ENCODE measurements around the gene GOLGA6A.
"Not testable (repeated sequence)": the region's sequence is repeated elsewhere in the genome, so short reads cannot be mapped to it uniquely, and the experiment has no call there.

Gene GOLGA6A

GRCh38 chr15:74053941-74054529 lies 28.3 kb downstream of the GOLGA6A start:
- DNase-seq = peak in 36 of 56 donors; percentile 5 to 56 (median 33)

DNA sequence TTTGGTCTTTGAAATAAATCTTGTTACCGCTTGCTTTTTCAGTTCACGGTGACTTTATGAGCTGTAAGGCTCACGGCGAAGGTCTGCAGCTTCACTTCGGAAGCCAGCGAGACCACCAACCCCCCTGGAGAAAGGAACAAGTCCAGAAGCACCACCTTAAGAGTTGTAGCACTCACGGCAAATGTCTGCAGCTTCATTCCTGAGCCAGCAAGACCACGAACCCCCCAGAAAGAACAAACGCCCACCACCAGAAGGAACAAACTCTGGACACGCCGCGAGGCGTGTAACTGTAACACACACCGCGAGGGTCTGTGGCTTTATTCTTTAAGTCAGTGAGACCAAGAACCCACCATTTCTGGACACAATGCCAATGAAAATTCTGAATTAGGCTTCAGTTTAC lies 28.8 kb downstream of the GOLGA6A start:
- no peak for DNase-seq

- not testable (repeated sequence) for DNase-seq
These were observed 29.8 kb downstream of the GOLGA6A start for GRCh38 chr15:74052271-74053260.

DNA sequence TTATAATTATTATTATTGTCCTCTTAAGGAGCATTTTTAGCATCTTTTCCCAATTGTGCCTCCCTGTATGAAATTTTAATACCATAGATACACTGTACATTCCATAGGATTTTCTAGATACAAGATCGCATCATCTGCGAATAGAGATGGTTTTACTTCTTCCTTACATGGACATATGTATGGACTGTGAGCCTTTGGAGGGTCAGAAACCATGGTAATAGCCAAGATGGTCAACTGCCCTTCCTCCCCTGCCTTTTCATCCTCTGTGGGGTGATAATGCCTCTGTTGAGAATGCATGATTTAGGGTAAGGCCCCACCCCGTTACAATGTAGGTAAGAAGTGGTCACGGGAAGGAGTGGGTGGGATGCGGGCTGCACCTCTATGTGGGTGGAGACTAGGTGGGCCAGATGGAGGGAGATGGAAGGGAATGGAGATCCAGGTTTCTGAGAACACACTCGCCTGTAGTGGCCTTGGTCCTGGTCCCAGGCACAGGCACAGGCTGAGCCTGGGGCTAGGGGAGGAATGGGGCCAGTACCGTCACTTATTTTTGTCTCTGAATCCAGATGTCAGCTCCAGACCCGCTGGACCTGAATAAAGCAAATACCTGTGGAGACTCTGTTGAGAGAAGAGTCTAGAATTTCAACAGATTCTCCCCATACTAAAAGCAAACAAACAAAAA lies 31.7 kb downstream of the GOLGA6A start:
- no peak for DNase-seq

DNA sequence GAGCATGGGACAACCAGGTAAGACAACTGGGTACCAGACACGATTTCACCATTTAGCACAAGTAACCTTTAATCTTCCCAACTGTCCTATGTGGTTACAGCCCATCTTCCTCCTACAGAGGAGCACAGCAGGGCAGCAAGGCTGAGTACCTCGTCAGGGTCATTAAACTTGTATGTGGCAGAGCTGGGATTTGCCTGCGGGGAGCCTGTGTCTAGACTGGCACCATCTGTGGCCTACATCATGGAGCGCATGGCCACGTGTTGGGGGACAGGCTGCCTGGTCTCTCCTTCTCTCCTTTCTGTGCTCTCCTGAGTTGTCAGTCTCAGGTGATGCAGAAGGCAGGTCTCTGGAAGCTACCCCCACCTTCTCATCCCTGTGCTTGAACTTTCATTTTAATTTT lies 32.2 kb downstream of the GOLGA6A start:
- DNase-seq = no peak

- DNase-seq = no peak
These were observed 36.1 kb downstream of the GOLGA6A start for GRCh38 chr15:74046275-74046674.

DNA sequence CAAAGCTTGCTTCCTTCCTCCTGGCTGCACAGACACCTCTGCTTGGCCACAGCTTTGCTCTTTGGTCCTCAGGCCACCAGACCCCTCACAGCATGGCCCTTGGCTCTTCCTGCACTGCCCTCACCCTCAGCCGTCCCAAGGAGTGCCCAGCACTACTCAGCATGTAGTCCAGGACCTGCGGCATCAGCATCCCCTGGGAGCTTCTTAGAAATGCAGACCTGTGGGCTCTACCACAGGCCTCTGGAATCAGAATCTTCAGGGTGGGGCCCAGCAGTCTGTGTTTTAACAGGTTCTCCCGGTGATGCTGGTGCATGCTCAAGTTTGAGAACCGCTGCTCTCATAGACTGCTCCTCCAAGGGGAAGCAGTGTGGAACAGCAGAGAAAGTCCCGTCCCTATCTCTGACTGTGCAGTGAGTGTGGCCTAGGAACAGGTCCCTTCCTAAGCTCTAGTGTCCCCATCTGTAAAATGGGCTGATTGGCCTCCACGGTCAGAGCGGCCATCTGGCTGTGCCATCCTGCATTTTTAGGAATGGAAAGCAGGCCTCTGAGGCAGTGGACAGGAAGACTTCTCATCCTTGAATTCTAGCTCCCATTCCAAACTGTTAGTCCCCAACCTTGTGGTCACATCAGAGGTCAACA lies 36.6 kb downstream of the GOLGA6A start:
- no peak for DNase-seq

DNA sequence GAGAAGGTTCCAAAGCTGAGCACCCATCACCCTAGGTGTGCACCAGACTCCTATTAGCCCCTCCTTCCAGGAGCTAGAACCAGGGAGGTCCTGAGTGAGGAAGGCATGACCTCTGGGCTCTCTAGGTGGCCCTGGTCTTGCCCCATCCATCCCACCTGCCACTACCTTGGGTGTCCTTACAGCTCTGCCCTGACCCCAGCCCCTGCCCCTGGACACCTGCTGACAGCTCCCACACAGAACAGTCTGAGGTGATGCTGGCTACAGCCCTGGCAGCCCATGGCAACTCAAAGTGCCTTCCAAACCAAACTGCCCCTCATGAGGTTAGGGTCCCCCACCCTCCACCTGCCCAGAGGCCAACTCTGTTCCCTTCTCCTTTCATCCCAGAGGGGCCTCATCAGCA lies 37.2 kb downstream of the GOLGA6A start:
- DNase-seq = no peak

GRCh38 chr15:74044267-74045110 lies 37.9 kb downstream of the GOLGA6A start:
- no peak for DNase-seq

GRCh38 chr15:74043425-74044266 lies 38.7 kb downstream of the GOLGA6A start:
- DNase-seq = no peak

DNA sequence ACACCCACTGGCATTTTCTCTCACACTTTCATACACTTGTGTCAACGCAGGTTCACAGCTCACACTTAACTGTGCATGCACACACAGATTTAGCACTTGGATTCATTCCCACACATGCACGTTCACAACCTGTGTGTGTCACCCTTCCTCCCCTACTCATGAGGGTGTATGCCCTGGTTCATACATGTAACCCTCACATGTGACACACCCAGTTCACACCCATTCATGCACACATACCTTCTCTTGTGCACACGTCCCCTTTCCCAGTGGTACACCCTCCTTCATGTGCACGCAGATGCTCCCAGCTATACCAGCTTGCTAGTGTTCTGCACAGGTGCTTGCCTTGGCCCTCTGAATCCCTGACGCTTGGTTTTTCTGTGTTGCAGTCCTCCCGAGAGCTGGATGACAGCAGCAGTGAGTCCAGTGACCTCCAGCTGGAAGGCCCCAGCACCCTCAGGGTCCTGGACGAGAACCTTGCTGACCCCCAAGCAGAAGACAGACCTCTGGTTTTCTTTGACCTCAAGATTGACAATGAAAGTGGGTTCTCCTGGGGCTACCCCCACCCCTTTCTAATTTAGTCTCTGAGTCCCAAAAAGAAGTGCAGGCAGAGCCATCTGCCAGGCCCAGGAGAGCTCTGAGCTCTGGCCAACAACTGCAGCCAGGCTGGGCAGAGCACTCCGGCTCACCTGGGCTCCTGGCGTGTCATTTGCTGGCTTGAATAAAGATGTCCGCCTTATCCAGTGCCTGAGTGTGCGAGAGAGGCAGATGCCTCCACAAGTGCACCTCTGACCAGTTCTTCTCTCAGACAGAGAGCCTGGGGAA lies 39.5 kb downstream of the GOLGA6A start:
- no peak for DNase-seq

GRCh38 chr15:74041777-74042435 lies 40.4 kb downstream of the GOLGA6A start:
- no peak for DNase-seq

DNA sequence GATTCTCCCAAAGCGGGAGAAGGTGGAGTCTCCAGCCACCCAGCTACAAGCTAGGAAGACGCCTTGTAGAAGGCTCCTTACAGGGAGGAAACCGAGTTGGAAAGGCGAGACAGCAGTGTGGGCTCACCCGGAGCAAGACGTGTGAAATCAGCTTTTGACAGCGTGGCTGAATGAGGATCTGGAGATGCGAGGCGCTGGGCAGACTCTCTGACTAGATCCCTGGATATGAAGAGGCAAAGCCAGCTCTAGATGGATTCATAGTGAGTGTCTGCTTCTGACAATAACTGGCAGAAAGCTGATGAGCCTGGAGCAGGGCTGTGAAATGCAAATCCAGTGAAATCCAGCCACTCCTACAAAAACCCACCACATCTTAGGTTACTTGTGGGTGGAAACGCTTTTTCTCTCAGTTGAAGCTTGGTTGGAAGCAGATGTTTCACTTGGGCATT lies 41.0 kb downstream of the GOLGA6A start:
- no peak for DNase-seq

- DNase-seq = no peak
These were observed 42.1 kb downstream of the GOLGA6A start for GRCh38 chr15:74040109-74040850.

GRCh38 chr15:74039656-74040010 lies 42.7 kb downstream of the GOLGA6A start:
- no peak for DNase-seq

GRCh38 chr15:74038707-74039655 lies 43.4 kb downstream of the GOLGA6A start:
- no peak for DNase-seq
